SK-N-SH (cell line): Measurements from ENCODE around the gene D2HGDH.

Experiments
- CHD2 ChIP-seq: fragments of 150-350 bp; IDR thresholded peaks from 2 replicates; pipeline ENCODE4 v1.6.1; 2018; ENCODE audit warnings: low read length; ENCODE audit not compliant: partially characterized antibody
- CTCF ChIP-seq: fragments of 200-600 bp; sonication (generic); IDR thresholded peaks from 2 replicates; pipeline ENCODE4 v1.6.1; 2017; ENCODE audit warnings: antibody characterized with exemption, mild to moderate bottlenecking, moderate library complexity
- EP300 ChIP-seq, 2 experiments: IDR thresholded peaks; 2 replicates each; pipeline versions ENCODE4 v1.4.0 to v1.6.1; 2012; ENCODE audit warnings: borderline replicate concordance in 1 of 2, low read depth in 1 of 2, low read length in 1 of 2
- FOXJ3 ChIP-seq: sonication (generic); formaldehyde crosslinking; IDR thresholded peaks from 2 replicates; pipeline ENCODE4 v1.5.1; 2020; ENCODE audit warnings: mild to moderate bottlenecking, missing genetic modification reagents
- GATA2 ChIP-seq: sonication (generic); formaldehyde crosslinking; IDR thresholded peaks from 2 replicates; pipeline ENCODE4 v1.5.0; 2020; ENCODE audit warnings: mild to moderate bottlenecking, missing genetic modification reagents
- REST ChIP-seq: IDR thresholded peaks from 2 replicates; pipeline ENCODE4 v1.6.1; 2012; ENCODE audit warnings: mild to moderate bottlenecking, low read depth, low read length, moderate library complexity
- RFX5 ChIP-seq: IDR thresholded peaks from 2 replicates; pipeline ENCODE4 v1.6.1; 2012; ENCODE audit warnings: mild to moderate bottlenecking, improper control_type of control experiment, low read length

GRCh38 chr2:241770936-241771285 is 36.5 kb downstream of the D2HGDH start:
- TF ChIP-seq RFX5 = no peak
- TF ChIP-seq EP300 (IDR thresholded peaks at IDR 0.05; ENCODE audit: borderline replicate concordance in 1 of 2, low read depth in 1 of 2, low read length in 1 of 2) = no peak
- no peak for TF ChIP-seq CTCF
- no peak for TF ChIP-seq REST
- no peak for TF ChIP-seq GATA2 (CRISPR knock-in tag)
- no peak for TF ChIP-seq CHD2
- no peak for TF ChIP-seq FOXJ3 (CRISPR knock-in tag)
